ENCODE results near the gene CXCL3.

The CXCL3 gene

DNA sequence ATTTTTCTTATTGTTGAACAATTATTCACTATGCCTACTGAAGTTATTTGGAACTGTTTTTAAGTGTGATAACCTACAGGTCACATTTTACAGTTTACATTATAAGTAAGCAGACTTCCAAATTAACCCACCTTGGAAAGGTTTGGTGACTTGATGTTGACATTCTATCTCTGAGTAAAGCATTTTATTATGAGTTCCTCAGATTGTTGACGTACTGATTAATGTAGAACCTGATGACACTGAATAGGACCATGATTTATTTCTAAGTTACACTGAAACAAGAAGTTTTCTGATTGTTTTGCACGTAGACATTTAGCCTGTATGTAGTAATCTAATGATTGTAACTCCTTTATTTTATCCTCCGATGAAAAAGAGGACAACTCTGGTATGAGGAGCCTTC is 17.0 kb upstream of the CXCL3 start:
- no peak for DNase-seq (ENCODE audit: low read depth in 2 of 2)

DNA sequence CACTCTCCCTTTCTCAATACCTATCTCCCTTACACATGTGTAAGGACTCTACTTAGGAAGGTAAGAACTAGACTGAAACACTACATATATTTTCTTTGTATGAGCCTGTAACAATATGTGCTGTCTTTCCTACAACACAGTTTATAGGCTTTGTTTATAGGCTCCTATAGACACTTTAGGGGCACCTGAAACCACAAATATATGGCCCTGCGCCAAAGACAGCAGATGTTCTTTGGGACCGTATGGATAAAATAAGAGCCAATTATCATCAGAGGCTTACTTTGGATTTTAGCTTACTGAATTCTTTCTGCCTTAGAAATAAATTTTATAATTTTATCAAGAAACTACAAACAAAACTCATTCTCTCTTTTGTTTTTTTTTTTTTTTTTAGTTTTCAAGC is 16.6 kb upstream of the CXCL3 start:
- no peak for DNase-seq (ENCODE audit: low read depth in 2 of 2)

DNA sequence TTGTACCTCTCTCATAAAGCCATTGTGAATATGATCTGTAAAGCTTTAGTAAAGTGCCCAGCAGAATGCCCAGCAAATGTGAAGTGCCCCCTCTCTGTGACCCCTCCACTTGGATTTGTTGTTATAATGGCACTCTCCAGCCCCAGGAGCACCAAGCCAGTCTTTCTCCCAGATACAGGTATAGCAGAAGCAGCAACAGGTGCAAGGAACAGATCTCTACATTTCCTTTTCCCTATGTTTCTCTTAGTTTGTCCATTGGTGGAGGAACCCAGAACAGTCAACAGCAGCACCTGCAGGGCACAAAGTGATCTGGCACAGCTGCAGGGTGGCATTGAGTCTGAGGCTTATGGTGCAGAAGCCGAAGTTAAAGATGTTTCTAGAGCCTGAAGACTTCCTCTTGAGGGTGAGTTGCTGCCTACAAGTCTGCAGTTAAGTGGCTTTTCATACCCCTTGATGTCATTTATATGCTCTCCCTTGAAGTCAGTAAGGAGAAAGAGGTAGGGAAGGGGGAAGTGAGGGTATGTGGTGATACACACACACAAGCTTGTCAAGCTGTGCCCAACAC is 16.1 kb upstream of the CXCL3 start:
- DNase-seq (ENCODE audit: low read depth in 2 of 2): no peak

DNA sequence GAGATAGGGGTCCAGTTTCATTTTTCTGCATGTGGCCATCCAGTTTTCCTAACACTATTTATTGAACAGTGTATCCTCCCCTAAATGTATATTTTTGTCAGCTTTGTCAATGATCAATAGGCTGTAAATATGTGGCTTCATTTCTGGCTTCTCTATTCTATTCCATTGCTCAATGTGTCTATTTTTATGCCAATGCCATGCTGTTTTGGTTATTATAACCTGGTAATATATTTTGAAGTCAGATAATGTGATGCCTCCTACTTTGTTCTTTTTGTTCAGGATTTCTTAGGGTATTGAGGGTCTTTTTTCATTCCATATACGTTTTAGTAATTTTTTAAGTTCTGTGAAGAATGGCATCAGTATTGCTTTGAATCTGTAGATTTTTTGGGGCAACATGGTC is 8.7 kb upstream of the CXCL3 start:
- DNase-seq (ENCODE audit: low read depth in 2 of 2): no peak

DNA sequence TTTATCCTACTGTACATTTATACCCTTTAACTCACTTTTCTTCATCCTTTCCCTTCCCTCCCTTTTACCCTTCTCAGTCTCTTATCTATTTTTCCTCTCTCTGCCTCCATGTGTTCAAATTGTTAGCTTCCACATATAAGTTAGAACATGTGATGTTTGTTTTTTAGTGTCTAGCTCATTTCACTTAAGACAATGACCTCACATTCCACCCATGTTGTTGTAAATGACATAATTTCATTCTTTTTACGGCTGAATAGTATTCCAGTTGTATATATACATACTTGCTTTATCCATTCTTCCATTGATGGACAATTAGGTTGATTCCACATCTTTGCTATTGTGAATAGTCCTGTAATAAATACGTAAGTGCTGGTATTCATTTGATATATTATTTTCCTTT is 7.3 kb upstream of the CXCL3 start:
- no peak for DNase-seq (ENCODE audit: low read depth in 2 of 2)

DNA sequence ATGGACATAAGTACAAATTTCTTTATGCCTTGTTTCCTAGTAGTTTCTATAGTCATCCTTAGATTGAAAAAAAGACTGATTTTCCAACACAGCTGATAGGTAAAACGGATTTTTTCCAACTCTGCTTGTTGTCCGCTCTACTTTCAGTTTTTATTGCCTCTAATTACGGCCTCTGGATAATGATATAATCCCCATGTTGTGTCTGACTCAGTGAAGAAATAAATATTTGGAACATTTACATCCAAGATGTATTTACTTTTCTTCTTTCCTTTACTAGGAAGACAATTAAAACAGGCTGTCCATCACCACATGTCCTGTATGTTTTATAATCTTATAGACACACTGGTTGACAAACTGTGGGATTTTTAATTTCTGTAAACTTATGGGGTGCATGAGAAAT is 6.8 kb upstream of the CXCL3 start:
- no peak for DNase-seq (ENCODE audit: low read depth in 2 of 2)

DNA sequence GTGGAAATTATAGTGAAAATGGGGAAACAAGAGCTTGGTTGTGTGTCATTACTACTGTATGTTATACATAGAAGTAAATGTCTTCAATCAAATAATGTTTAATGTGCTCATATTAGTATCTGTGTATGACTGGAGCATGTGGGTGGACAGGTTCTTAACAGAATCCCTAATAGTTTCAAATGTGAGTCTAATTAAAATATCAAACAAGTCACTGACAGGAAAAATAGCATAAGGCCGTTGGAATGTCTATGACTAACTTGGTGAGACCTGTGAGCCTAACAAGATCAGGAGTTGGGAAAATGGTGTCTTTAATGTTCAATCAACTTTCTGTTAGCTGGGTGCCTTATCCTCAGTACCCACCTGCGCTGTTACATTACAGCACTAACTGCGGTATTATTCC is 6.2 kb upstream of the CXCL3 start:
- no peak for DNase-seq (ENCODE audit: low read depth in 2 of 2)

DNA sequence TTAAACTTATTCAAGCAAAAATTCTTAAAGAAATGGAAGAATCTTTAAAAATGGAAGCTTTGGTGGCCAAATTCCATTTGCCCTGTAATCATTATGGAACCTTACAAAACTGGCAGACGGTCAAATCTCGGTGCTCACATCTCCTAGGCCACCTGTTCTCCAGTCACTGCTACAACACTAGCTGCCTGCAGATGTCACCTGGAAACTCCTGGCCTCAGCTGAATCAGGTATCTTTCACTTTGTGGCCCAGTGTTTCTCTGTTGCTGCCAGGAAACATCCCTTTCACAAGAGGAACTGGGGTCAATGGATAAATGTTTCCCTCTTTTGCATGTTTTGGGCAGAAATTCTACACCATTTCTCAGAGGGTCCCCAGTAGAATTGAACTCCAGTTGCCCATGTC is 4.2 kb upstream of the CXCL3 start:
- DNase-seq (ENCODE audit: low read depth in 2 of 2): no peak

DNA sequence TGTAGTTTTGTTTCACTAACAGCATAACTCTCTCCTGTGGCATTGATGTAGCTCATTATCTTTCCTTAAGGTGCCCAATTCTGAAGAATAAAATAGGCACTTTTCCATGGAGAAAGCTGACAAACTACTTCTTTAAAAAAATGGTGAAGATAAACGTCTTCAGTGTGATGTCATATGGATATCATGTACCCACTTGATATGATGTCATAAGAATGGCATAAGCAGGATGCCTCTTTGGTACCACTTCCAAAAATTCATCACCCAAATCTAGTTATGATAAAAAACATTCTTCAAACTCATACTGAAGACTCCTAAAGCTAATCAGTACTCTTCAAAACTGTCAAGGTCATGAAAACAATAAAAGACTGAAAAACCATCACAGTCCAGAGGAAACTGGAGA is 2.9 kb upstream of the CXCL3 start:
- DNase-seq (ENCODE audit: low read depth in 2 of 2): no peak

DNA sequence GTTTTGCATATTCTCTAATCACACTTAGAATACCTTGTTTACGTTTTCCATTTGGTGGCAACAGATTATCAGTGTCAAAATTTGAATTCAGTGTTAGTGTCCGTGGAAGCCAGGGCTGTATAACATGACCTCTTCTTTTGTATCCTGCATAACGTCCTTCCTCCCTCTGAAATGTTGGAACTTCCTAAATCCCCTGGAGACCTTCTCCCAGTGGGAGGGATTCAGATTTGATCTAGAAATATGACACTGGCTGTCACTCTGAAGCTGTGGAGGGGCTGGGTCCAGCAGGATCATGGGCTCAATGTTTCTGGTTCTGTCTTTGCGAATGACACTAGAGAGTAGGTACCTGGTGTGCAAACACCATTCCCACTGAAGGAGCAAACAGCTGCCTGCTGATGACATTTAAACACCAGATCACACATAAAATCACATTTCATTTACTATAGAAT is 850 bp upstream of the CXCL3 start:
- no peak for DNase-seq (ENCODE audit: low read depth in 2 of 2)

DNA sequence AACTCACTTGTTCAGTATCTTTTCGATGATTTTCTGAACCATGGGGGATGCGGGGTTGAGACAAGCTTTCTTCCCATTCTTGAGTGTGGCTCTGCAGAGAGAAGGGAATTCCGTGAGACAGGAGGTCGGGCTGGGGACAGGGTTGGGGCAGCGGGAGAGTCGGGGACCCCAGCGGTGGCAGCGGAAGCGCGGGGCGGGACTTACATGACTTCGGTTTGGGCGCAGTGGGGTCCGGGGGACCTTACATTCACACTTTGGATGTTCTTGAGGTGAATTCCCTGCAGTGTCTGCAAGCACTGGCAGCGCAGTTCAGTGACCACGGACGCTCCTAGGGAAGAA is 434 bp downstream of the CXCL3 start:
- DNase-seq (ENCODE audit: low read depth in 2 of 2): no peak

DNA sequence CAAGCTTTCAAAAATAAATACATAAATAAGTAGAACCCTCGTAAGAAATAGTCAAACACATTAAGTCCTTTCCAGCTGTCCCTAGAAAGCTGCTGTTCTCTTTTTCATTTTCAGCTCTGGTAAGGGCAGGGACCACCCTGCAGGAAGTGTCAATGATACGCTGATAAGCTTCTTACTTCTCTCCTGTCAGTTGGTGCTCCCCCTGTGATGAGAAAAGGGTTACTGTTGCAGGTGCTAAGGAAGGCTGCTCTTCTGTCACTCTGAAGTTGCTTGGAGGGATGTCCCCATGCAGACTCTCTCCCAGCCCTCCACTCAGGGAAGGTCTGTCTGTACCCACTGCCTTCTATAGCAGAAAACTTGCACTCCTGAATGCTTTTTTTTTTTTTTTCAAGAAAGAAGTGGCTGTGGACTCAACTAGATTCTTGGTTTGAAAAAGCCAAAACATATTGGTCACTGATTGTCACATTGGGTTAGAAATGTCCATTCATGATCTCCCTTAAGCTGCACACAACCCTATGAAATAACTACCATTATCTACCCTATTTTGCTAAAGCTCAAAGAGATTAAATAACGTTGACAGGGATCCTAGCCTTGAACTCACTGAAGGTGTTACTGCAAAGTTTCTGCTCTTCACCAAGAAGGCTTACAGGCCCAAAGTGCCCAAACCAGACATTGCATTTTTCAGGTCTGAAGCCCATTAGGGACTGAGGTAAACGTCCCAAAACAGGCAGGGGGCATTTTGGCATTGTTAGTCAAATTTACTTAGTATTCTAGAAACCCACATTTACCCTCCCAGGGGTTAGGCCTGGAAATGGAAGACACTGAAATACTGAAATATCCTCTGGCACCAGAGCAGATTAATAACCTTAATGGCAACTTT is 1.2 kb downstream of the CXCL3 start:
- DNase-seq (ENCODE audit: low read depth in 2 of 2): no peak

DNA sequence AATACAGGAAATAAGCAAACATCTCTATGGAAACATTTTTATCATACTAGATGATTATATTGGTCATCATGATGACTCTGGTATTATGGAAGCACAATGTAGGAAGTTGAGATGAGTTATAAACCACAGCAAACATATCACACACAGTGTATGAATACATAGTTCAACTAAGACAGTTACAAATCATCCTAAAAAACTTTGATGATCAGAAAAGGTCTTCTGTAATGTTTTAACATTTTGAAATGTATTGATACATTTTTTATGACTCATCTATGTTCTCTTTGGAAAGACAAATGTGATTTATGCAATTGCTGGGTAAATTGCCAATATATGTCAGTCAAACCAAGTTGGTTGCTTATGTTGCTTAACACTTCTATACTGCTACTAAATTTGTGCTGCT is 4.8 kb downstream of the CXCL3 start:
- no peak for DNase-seq (ENCODE audit: low read depth in 2 of 2)

DNA sequence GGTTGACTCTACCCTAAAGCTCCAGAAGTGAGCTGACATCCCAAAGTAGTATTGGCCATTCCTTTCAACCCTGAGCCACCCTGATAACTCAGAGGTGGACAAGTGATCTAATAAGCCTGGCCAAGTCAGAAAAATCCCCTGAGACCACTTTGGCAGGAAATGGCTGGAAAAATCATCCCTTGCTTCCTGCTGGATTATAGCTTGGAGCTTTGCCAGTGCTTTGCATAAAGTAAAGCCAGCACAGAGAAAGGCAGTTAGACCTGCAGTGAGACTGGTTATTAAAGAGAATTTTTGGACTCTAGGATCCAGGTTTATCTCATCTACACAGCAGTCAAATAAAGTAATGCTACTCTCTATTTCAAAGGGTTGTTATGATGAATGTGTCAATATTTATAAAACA is 6.4 kb downstream of the CXCL3 start:
- no peak for DNase-seq (ENCODE audit: low read depth in 2 of 2)

DNA sequence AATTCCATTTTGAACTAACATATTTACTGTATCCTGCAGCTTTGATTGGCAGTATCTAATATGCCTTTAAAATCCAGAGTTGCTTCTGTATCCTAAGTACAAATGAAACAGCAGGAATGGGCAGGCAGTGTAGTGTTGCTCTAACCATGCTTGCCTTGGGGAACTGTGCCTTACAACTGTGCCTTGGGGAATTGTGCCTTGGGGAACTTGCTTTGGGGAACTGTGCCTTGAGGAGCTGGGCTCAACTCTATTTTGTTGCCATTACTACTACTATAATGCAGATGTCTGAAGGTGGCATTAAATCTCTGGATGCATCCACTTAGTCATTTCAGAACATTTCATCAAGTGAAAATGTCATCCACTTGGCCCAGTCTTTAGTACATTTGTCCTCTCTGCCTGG is 6.9 kb downstream of the CXCL3 start:
- no peak for DNase-seq (ENCODE audit: low read depth in 2 of 2)

DNA sequence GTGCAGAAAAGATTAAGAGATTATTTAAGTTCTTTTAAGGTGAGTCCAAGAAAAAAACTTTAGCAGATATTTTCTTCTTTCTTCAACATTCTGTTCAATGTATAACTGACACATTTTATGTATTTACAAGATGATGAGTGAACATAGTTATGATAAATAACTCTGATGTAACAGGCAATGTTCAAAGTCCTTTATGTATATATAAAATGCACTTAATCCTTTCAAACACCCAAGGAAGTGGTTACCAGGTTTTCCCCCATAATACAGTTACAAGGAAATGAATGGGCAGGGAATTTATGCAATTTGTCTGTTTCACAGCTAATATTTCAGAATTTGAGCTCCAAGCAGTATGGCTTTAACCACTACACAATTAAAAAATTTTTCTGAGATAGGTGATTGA is 8.2 kb downstream of the CXCL3 start:
- no peak for DNase-seq (ENCODE audit: low read depth in 2 of 2)

DNA sequence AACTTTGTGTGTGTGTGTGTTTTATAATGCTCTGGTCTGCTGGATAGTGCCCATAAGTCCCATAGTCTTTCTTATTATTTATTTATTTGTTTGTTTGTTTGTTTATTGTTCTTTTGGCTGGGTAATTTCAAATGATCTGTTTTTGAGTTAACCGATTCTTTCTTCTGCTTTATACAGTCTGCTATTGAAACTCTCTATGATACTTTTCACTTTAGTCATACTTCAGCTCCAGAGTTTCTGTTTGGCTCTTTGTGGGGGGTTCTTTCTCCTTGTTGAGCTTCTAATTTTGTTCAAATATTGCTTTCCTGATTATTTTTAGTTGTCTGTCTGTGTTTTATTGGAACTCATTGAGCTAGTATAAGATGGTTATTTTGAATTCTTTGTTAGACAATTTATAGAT is 10.0 kb downstream of the CXCL3 start:
- no peak for DNase-seq (ENCODE audit: low read depth in 2 of 2)

DNA sequence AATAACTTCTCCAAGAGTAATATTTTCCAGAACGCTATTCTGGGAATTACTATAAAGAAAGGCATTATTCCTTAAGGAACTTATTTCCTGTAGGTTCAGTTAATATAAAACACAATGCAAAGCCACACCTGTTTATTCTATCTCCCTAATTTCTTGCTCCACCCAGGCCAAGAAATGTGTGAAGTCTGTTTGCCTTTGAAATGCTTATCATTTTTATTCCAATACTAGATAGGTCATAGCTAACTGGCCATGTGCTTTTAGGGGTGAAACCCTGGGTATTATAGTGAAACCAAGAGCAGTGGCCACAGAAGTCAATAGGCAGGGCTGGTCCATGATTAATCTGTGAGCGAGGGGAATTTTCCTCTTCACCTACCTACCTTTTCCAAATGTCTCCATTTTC is 14.8 kb downstream of the CXCL3 start:
- DNase-seq (ENCODE audit: low read depth in 2 of 2): no peak

DNA sequence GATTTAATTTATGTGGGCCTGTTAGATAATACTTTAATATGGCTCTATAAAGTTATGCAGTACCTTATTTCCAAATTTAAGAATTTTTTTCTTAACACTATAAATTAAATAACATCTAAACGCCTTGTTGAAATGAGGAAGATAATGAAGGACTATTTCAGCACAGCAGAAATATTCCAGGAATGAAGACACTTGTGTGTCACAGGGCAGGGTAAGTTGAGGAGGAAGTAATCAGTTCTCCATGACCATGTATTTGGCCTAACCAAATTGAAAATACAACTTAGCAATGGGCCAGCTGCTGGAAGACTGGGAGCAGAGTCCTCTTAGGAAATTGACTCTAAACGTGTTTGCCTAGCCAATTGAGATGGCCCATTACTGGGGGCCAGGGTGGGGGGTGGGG is 16.9 kb downstream of the CXCL3 start:
- DNase-seq (ENCODE audit: low read depth in 2 of 2): no peak

DNA sequence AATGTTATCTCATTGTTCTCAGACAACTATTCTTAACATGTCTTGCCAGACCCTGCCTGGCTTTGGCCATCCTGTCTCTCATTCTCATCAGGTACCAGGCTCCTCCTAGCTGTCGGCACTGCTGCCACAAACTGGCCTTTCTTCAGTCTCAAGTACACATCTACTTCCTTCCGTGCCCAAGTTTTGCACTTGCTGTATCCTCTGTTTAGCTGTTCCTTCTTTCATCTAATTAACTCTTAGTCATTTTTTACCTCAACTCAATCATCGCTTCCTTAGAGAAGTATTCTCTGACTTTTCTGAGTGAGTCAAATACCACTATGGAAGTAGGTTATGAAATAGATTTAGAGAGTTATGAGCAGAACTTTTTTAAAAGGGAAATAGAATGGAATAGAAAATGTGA is 19.7 kb downstream of the CXCL3 start:
- no peak for DNase-seq (ENCODE audit: low read depth in 2 of 2)

DNA sequence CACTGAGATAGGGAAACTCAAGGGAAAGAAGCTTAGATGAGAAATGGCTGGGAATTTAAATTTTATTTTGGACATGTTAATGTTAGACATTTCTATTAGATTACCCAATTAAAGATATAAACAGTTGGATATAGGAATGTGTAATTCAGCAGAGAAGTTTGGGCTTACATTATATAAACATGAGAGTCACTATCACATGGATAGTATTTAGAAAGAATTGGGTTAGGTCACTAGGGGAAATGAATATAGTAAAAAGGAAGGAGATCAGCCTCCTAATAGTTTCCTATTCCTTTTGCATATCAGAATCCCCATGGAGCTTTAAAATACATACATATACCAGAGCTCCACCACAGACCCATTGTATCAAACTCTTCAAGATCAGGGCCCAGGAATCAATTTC is 20.4 kb downstream of the CXCL3 start:
- no peak for DNase-seq (ENCODE audit: low read depth in 2 of 2)

DNA sequence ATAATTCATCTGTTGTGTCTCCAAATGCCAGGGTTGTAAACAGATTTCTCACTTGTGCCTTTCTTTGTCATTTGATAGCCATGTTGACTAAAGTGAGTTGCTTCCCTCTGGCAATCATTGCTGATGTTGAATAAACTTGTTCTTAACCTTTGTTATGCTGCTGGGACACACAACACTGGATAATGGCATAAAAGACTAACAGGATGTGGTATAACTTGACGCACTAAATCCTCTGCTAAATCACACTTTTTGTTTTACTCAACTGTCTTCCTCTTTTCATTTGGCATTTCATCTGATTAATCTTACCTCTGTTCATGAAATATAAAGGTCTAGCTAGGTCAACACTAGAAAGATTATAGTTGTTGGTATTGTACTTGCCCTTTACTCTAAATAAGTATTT is 22.4 kb downstream of the CXCL3 start:
- no peak for DNase-seq (ENCODE audit: low read depth in 2 of 2)

DNA sequence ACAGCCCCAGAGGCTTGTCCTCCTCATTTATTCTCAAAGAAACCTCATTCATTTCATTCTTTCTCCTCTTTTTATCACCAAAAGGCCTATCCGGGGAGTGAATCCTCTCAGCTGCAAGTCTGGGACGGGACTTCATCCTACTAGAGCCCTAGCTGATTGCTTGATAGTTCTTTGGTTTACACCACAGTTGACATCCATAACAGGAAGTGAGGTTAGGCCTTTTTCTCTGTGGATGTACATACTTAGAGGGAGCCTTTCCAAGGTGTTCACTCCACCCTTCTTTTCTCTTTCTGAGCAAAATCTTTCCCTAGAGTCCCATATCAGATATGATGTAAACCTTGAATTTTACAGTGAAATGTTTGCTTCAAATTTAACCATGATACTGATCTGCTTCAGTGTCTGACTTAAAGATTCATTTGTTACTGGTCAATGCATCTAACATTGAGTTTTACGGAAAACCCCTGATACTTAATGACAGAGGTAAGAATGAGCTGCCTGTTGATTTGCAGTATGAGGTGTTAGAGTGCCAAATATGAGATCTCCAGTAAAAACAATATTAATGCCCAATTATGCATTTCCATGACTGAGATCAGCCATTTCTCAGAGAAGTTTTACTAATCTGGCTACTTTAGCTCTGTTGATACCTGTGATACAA is 23.2 kb downstream of the CXCL3 start:
- no peak for DNase-seq (ENCODE audit: low read depth in 2 of 2)
